Measurements from ENCODE around the gene UCK1. TPM values are rescaled to one million over a fixed set of nuclear protein-coding genes. Genes with fewer than 3 reads are reported as not detected.

The UCK1 gene
- total and polyA plus RNA-seq, 4 donors, result 24.5 to 45.7 (median 32.0) TPM

- no peaks in the 10 kb centered on the region for H3K9me3 ChIP-seq (ENCODE audit: control insufficient read depth, low read length)
- H3K4me1 ChIP-seq (ENCODE audit: control insufficient read depth in 1 of 2, insufficient read depth in 2 of 2, low read length in 2 of 2), result no peaks in the 10 kb centered on the region
- DNase-seq, result no peak
- no peak overlapping the region for H3K4me3 ChIP-seq (ENCODE audit: low read length in 2 of 2)
- no peak for ATAC-seq (ENCODE audit: low FRiP score)
- peaks cover 0 to 4% of the 10 kb centered on the region in 2 donors for H3K36me3 ChIP-seq (ENCODE audit: control insufficient read depth in 1 of 2, insufficient read depth in 2 of 2, low read length in 1 of 2)
- 90 to 94% methylated on average over 7 of the region's 7 CpGs for WGBS, 2 donors
- no peaks in the 10 kb centered on the region for H3K27me3 ChIP-seq (ENCODE audit: control insufficient read depth in 1 of 2, insufficient read depth in 2 of 2, low read length in 1 of 2)
- no peak overlapping the region for H3K27ac ChIP-seq (ENCODE audit: low read depth in 1 of 2, low read length in 2 of 2)
- intact Hi-C loops (cut with DNase I), result no loop called here
Observed at GRCh38 chr9:131528186-131528585, 2.9 kb downstream of the UCK1 start.

- Histone ChIP-seq H3K9me3 (ENCODE audit: control insufficient read depth, low read length) (no peaks in the 10 kb centered on the region), H3K36me3 (ENCODE audit: control insufficient read depth in 1 of 2, insufficient read depth in 2 of 2, low read length in 1 of 2) (peaks cover 0 to 4% of the 10 kb centered on the region in 2 donors), H3K27me3 (ENCODE audit: control insufficient read depth in 1 of 2, insufficient read depth in 2 of 2, low read length in 1 of 2) (no peaks in the 10 kb centered on the region), H3K27ac (ENCODE audit: low read depth in 1 of 2, low read length in 2 of 2) (no peak overlapping the region), H3K4me3 (ENCODE audit: low read length in 2 of 2) (no peak overlapping the region), H3K4me1 (ENCODE audit: control insufficient read depth in 1 of 2, insufficient read depth in 2 of 2, low read length in 2 of 2) (no peaks in the 10 kb centered on the region)
- intact Hi-C loops (cut with DNase I), result no loop called here
- 83 to 89% methylated on average over 19 of the region's 19 CpGs for WGBS, 2 donors
- DNase-seq (no peak), ATAC-seq (ENCODE audit: low FRiP score) (no peak)
Observed at GRCh38 chr9:131525643-131526565, 5.2 kb downstream of the UCK1 start.

- H3K4me3 ChIP-seq (ENCODE audit: low read length in 2 of 2), result no peak overlapping the region
- peaks cover 0 to 6% of the 10 kb centered on the region in 2 donors for H3K36me3 ChIP-seq (ENCODE audit: control insufficient read depth in 1 of 2, insufficient read depth in 2 of 2, low read length in 1 of 2)
- no peak overlapping the region for H3K27ac ChIP-seq (ENCODE audit: low read depth in 1 of 2, low read length in 2 of 2)
- WGBS, 2 donors, result 83 to 84% methylated on average over 23 of the region's 23 CpGs
- ATAC-seq (ENCODE audit: low FRiP score) (no peak), DNase-seq (no peak)
- H3K27me3 ChIP-seq (ENCODE audit: control insufficient read depth in 1 of 2, insufficient read depth in 2 of 2, low read length in 1 of 2), result no peaks in the 10 kb centered on the region
- no peaks in the 10 kb centered on the region for H3K9me3 ChIP-seq (ENCODE audit: control insufficient read depth, low read length)
- intact Hi-C loops (cut with DNase I), result no loop called here
- H3K4me1 ChIP-seq (ENCODE audit: control insufficient read depth in 1 of 2, insufficient read depth in 2 of 2, low read length in 2 of 2), result no peaks in the 10 kb centered on the region
Observed at GRCh38 chr9:131524665-131525315, 6.3 kb downstream of the UCK1 start.

DNA sequence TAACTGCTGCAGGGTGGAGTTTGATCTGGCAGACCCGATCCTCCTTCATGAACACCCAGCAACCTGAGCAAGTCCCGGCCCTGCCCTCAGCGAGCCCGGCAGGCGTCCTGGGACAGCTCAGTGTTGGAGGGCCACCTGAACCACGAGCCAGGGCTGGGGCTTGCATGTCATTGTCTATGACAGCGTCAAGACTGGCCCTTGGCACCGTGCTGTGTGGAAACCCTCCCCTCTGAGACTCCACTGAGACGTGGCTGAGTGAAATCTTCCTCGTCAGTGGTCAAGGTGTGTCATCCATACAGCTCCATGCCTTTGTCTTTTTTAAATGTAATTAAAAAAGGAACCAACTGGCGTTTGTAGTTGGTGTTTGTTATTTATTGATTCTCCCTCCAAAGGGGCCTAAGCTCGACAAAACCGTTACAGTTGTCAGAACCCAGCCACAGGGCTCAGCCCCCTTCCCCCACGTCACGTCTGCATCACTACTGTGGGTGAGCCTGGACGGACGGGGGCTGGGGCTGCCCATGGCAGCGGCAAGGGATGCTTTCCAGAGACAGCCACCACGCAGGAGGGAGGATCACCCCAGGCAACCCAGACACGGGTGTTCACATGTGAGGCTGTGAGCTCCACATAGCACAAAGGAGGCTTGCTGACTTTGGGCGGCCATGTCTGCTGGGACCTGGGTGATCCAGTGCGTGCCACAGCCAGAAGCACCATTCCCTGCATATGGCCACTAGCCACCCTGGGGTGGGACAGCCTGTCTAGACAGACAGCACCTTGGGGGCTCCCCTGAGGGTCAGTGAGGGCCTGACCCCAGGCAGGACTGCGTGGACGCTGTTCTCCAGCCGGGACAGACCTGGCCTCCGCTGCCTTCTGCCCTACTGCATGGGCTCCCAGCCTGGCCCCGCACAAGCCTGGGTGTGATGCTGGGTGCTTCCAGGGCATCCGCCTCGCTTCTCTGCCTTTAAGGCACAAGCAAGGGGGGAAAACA, 7.3 kb downstream of the UCK1 start:
- Histone ChIP-seq H3K27ac (ENCODE audit: low read depth in 1 of 2, low read length in 2 of 2) (no peak overlapping the region), H3K27me3 (ENCODE audit: control insufficient read depth in 1 of 2, insufficient read depth in 2 of 2, low read length in 1 of 2) (no peaks in the 10 kb centered on the region), H3K36me3 (ENCODE audit: control insufficient read depth in 1 of 2, insufficient read depth in 2 of 2, low read length in 1 of 2) (peaks cover 0 to 12% of the 10 kb centered on the region in 2 donors), H3K4me1 (ENCODE audit: control insufficient read depth in 1 of 2, insufficient read depth in 2 of 2, low read length in 2 of 2) (no peaks in the 10 kb centered on the region), H3K4me3 (ENCODE audit: low read length in 2 of 2) (no peak overlapping the region), H3K9me3 (ENCODE audit: control insufficient read depth, low read length) (no peaks in the 10 kb centered on the region)
- intact Hi-C loops (cut with DNase I), result no loop called here
- 75 to 77% methylated on average over 29 of the region's 29 CpGs for WGBS, 2 donors
- no peak for DNase-seq
- no peak for ATAC-seq (ENCODE audit: low FRiP score)

- H3K9me3 ChIP-seq (ENCODE audit: control insufficient read depth, low read length), result no peaks in the 10 kb centered on the region
- no peak overlapping the region for H3K27ac ChIP-seq (ENCODE audit: low read depth in 1 of 2, low read length in 2 of 2)
- 87 to 89% methylated on average over 9 of the region's 9 CpGs for WGBS, 2 donors
- H3K4me1 ChIP-seq (ENCODE audit: control insufficient read depth in 1 of 2, insufficient read depth in 2 of 2, low read length in 2 of 2), result no peaks in the 10 kb centered on the region
- H3K27me3 ChIP-seq (ENCODE audit: control insufficient read depth in 1 of 2, insufficient read depth in 2 of 2, low read length in 1 of 2), result no peaks in the 10 kb centered on the region
- intact Hi-C loops (cut with DNase I), result no loop called here
- peaks cover 0 to 12% of the 10 kb centered on the region in 2 donors for H3K36me3 ChIP-seq (ENCODE audit: control insufficient read depth in 1 of 2, insufficient read depth in 2 of 2, low read length in 1 of 2)
- no peak for ATAC-seq (ENCODE audit: low FRiP score)
- H3K4me3 ChIP-seq (ENCODE audit: low read length in 2 of 2), result no peak overlapping the region
- DNase-seq, result no peak
Observed at GRCh38 chr9:131523086-131523388, 8.0 kb downstream of the UCK1 start.

DNA sequence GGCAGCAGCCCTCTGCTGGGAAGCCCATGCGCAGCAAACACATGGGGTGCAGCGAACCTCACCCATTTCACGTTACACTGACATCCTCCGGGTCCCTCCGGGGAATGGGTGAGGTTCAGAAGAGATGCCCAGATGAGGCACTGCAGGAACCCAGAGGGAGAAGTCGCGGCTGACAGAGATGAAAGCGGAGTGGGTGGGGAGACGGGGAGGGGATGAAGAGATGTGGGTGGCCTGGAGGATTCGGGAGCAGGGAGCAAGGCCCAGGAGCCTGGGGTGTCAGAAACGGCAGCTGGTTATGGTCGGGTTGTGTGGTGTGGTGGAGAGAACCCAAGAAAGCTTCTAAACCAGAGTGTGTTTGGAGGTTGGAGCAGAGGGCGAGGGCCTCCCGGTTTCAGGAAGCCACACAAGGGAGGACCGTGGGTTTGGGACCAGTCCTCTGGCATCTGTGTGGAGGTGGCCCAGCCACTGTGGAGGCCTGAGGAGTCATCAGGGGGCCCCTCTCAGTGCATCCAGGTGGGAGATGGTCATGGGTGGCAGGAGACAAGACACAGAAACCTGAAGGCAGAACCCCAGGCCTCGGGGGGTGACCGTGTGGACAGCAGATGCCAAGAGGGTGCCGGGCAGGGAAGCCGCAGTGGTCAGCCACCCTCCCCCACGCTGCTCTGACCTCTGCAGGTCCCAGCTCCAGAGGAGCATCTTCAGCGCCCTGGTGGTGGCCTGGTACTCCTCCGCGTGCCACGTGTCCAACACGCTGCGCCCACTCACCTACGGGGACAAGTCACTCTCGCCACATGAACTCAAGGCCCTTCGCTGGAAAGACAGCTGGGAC, 8.6 kb downstream of the UCK1 start:
- H3K9me3 ChIP-seq (ENCODE audit: control insufficient read depth, low read length), result no peaks in the 10 kb centered on the region

DNA sequence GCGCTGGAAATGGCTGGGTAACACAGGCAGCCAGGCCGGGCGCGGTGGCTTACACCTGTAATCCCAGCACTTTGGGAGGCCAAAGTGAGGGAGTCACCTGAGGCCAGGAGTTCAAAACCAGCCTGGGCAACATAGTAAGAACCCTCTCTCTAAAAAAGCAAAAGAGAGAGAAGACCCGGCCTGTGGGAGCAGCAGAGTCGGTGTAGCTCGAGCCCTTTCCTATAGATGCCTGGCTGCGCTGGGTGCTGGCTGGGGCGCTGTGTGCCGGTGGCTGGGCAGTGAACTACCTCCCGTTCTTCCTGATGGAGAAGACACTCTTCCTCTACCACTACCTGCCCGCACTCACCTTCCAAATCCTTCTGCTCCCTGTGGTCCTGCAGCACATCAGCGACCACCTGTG, 9.2 kb downstream of the UCK1 start:
- H3K4me3 ChIP-seq (ENCODE audit: low read length in 2 of 2), result no peak overlapping the region
- H3K4me1 ChIP-seq (ENCODE audit: control insufficient read depth in 1 of 2, insufficient read depth in 2 of 2, low read length in 2 of 2), result no peaks in the 10 kb centered on the region
- no peak overlapping the region for H3K27ac ChIP-seq (ENCODE audit: low read depth in 1 of 2, low read length in 2 of 2)
- DNase-seq, result no peak
- no peaks in the 10 kb centered on the region for H3K9me3 ChIP-seq (ENCODE audit: control insufficient read depth, low read length)
- WGBS, 2 donors, result 95 to 97% methylated on average over 13 of the region's 13 CpGs
- no peak for ATAC-seq (ENCODE audit: low FRiP score)
- intact Hi-C loops (cut with DNase I), result no loop called here
- H3K27me3 ChIP-seq (ENCODE audit: control insufficient read depth in 1 of 2, insufficient read depth in 2 of 2, low read length in 1 of 2), result no peaks in the 10 kb centered on the region
- peaks cover 0 to 12% of the 10 kb centered on the region in 2 donors for H3K36me3 ChIP-seq (ENCODE audit: control insufficient read depth in 1 of 2, insufficient read depth in 2 of 2, low read length in 1 of 2)

More for the DNA sequence above, 8.6 kb downstream of the UCK1 start:
- 89% methylated on average over 29 of the region's 29 CpGs for WGBS, 2 donors
- H3K27ac ChIP-seq (ENCODE audit: low read depth in 1 of 2, low read length in 2 of 2), result no peak overlapping the region
- no peak overlapping the region for H3K4me3 ChIP-seq (ENCODE audit: low read length in 2 of 2)
- no peaks in the 10 kb centered on the region for H3K4me1 ChIP-seq (ENCODE audit: control insufficient read depth in 1 of 2, insufficient read depth in 2 of 2, low read length in 2 of 2)
- ATAC-seq (ENCODE audit: low FRiP score), result no peak
- intact Hi-C loops (cut with DNase I), result no loop called here
- no peaks in the 10 kb centered on the region for H3K27me3 ChIP-seq (ENCODE audit: control insufficient read depth in 1 of 2, insufficient read depth in 2 of 2, low read length in 1 of 2)
- DNase-seq, result no peak
- H3K36me3 ChIP-seq (ENCODE audit: control insufficient read depth in 1 of 2, insufficient read depth in 2 of 2, low read length in 1 of 2), result peaks cover 0 to 12% of the 10 kb centered on the region in 2 donors

GRCh38 chr9:131521203-131521602, 9.9 kb downstream of the UCK1 start:
- Histone ChIP-seq H3K27ac (ENCODE audit: low read depth in 1 of 2, low read length in 2 of 2) (no peak overlapping the region), H3K36me3 (ENCODE audit: control insufficient read depth in 1 of 2, insufficient read depth in 2 of 2, low read length in 1 of 2) (peaks cover 0 to 12% of the 10 kb centered on the region in 2 donors), H3K4me3 (ENCODE audit: low read length in 2 of 2) (no peak overlapping the region), H3K4me1 (ENCODE audit: control insufficient read depth in 1 of 2, insufficient read depth in 2 of 2, low read length in 2 of 2) (no peaks in the 10 kb centered on the region), H3K9me3 (ENCODE audit: control insufficient read depth, low read length) (no peaks in the 10 kb centered on the region), H3K27me3 (ENCODE audit: control insufficient read depth in 1 of 2, insufficient read depth in 2 of 2, low read length in 1 of 2) (no peaks in the 10 kb centered on the region)
- no peak for ATAC-seq (ENCODE audit: low FRiP score)
- intact Hi-C loops (cut with DNase I), result no loop called here
- DNase-seq, result no peak
- WGBS, 2 donors, result 93 to 96% methylated on average over 10 of the region's 10 CpGs

Measured in aorta (tissue), 5 donors.